Fibroblast of mammary gland (primary cell): ENCODE measurements around the gene PEDS1.
A peak's percentile ranks its signal among the peaks of the same experiment; 100 is the strongest.

Source experiments
- DNase-seq: peaks from one replicate; pipeline ENCODE4 v3.0.0-alpha.2; 2010; ENCODE audit warnings: low read depth
- H3K4me3 ChIP-seq: 2 replicates; pipeline ENCODE4 v1.5.1; 2011; ENCODE audit warnings: low read depth, mild to moderate bottlenecking, low read length, moderate library complexity; ENCODE audit not compliant: control insufficient read depth
- TF ChIP-seq, protein P1 (sequence below): conservative IDR thresholded peaks from 2 replicates; pipeline ENCODE4 v1.5.1; 2011; ENCODE audit warnings: low read depth, low read length, inconsistent platforms; ENCODE audit not compliant: control insufficient read depth, insufficient read depth

PEDS1 gene

DNA sequence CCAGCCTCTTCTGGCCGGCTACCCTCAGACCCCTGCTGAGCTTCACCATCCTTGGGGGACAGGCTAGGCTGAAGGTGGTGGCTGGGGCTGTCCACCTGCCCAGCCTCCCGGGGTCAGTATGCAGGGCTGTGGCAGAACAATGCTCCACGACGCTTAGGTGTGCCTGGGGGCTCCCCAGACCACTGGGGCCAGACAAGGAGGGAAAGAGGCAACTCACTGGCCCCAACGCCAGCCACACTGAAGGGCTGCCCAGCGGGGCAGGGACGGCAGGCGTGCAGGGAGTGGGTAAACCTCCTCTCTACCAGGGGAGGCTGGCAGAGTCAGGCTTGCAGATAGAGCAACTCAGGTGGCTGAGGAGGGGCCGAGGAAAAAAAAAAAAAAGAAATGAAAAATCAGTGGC lies 29.0 kb downstream of the PEDS1 start:
- DNase-seq, result no peak
- TF ChIP-seq, protein P1, sequence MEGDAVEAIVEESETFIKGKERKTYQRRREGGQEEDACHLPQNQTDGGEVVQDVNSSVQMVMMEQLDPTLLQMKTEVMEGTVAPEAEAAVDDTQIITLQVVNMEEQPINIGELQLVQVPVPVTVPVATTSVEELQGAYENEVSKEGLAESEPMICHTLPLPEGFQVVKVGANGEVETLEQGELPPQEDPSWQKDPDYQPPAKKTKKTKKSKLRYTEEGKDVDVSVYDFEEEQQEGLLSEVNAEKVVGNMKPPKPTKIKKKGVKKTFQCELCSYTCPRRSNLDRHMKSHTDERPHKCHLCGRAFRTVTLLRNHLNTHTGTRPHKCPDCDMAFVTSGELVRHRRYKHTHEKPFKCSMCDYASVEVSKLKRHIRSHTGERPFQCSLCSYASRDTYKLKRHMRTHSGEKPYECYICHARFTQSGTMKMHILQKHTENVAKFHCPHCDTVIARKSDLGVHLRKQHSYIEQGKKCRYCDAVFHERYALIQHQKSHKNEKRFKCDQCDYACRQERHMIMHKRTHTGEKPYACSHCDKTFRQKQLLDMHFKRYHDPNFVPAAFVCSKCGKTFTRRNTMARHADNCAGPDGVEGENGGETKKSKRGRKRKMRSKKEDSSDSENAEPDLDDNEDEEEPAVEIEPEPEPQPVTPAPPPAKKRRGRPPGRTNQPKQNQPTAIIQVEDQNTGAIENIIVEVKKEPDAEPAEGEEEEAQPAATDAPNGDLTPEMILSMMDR, result no peak
- no peak overlapping the region for H3K4me3 ChIP-seq

- TF ChIP-seq, protein P1, result no peak
- H3K4me3 ChIP-seq, result no peak overlapping the region
- no peak for DNase-seq
Observed at GRCh38 chr20:50123418-50123817, 30.1 kb downstream of the PEDS1 start.

- TF ChIP-seq, protein P1, result no peak
- no peak overlapping the region for H3K4me3 ChIP-seq
- DNase-seq, result no peak
Observed at GRCh38 chr20:50122763-50123162, 30.8 kb downstream of the PEDS1 start.

DNA sequence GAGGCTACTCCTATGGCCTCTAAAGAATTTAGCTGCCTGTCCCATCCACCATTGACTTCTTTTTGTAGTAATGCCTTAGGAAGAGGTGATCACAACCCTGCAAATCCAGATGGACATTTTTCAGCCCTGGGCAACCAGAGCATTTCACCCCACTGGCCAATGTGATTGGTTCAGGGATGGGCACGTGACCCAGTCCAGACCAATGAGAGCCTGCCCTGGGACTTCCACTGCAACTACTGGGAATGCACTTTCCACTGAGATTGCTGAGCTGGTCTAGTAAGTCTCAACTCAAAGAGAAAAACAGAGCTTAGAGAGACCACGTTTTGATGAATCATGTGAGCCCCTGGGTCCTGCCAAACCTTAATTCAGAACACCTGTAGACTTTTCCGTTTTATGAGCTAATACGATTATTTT lies 31.7 kb downstream of the PEDS1 start:
- no peak overlapping the region for H3K4me3 ChIP-seq
- peak; percentile 98 for DNase-seq
- TF ChIP-seq, protein P1, result no peak

GRCh38 chr20:50120935-50121693 lies 32.4 kb downstream of the PEDS1 start:
- TF ChIP-seq, protein P1, result peak; percentile 67
- H3K4me3 ChIP-seq, result no peak overlapping the region
- peak; percentile 55 for DNase-seq

- H3K4me3 ChIP-seq, result no peak overlapping the region
- TF ChIP-seq, protein P1, result no peak
- DNase-seq, result no peak
Observed at GRCh38 chr20:50118203-50118602, 35.3 kb downstream of the PEDS1 start.

DNA sequence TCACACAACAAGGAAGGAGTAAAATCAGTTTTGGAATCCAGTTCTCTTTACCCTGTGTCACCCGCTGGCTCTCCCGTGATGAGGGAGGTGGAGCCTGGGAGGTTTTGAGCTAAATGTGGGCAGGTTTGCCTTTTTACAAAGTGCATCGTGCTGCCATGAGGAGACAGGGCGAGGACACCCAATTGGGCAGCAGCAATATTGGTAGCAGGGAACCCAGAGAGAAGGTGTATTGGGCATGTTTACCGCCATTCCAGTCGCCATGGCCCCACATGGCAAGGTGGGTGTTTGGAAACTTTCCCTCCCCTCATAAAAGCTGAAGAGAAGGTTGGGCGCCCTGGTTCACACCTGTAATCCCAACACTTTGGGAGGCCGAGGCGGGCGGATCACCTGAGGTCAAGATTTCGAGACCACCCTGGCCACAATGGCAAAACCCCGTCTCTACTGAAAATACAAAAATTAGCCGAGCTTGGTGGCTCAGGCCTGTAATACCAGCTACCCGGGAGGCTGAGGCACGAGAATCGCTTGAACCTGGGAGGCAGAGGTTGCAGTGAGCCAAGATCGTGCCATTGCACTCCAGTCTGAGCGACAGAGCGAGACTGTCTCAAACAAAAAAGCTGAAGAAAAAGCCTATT lies 37.0 kb downstream of the PEDS1 start:
- TF ChIP-seq, protein P1, result no peak
- DNase-seq, result no peak

More for the DNA sequence above, 37.0 kb downstream of the PEDS1 start:
- peak overlapping the region; percentile 38 for H3K4me3 ChIP-seq
